HepG2 (cell line): Measurements from ENCODE around the gene FDPS. TPM values are rescaled to one million over a fixed set of nuclear protein-coding genes. Genes with fewer than 3 reads are reported as not detected.

ENCODE experiments used
- ATAC-seq: fragments of 200-7000 bp; cut with Tn5 transposase; 3 replicates; pipeline ENCODE4 v1.9.1; 2020; ENCODE audit warnings: mild to moderate bottlenecking, moderate library complexity
- BruUV-seq: library from RNA; stranded (reverse); fragments of 400-500 nt; replicated peaks from 2 replicates; lab custom pipeline; 2021; lab: Mats Ljungman, UMichigan
- CTCF ChIA-PET: fragments of 300-600 bp; formaldehyde crosslinking; extraction: SDS; loops from one replicate; lab custom pipeline; 2021; ENCODE audit warnings: low total read pairs, inconsistent platforms, low intra/inter-chr PET ratio; lab: Yijun Ruan, JAX
- POLR2A ChIA-PET: fragments of 350-600 bp; sonication (Branson Sonifier 250); formaldehyde crosslinking; loops from one replicate; lab custom pipeline; 2020; ENCODE audit warnings: antibody characterized with exemption, inconsistent platforms; lab: Yijun Ruan, JAX
- DNase-seq: peaks from one replicate; pipeline ENCODE4 v3.0.0-alpha.2; 2015; ENCODE audit warnings: low spot score
- FAIRE-seq: peaks from 3 replicates; lab custom pipeline; 2011; peaks lifted over from hg19 to GRCh38; lab: Jason Lieb, UNC
- H2AFZ ChIP-seq: one replicate; pipeline ENCODE4 v1.6.1; 2011; ENCODE audit warnings: low read length, inconsistent platforms
- H3K27ac ChIP-seq: fragments of 300-600 bp; 3 replicates; pipeline ENCODE4 v1.8.0; 2011; ENCODE audit warnings: mixed run types, mild to moderate bottlenecking, mixed read lengths, low read length, inconsistent platforms; ENCODE audit not compliant: insufficient read depth; ENCODE audit errors: extremely low read length
- H3K27me3 ChIP-seq, 2 experiments: fragments of 200-600 bp in 1 of 2; 2 replicates in 1 of 2; 3 replicates in 1 of 2; pipeline versions ENCODE4 v1.6.0 to v1.8.0; 2011; ENCODE audit warnings: low read length in 2 of 2, mild to moderate bottlenecking in 2 of 2, moderate library complexity in 2 of 2, inconsistent platforms in 1 of 2; ENCODE audit not compliant: insufficient read depth in 2 of 2, control insufficient read depth in 1 of 2
- H3K36me3 ChIP-seq, 2 experiments: fragments of 200-600 bp in 1 of 2; replicated peaks in 1 of 2; 2 replicates in 1 of 2; 3 replicates in 1 of 2; pipeline versions ENCODE4 v1.5.1 to v1.8.0; 2011; ENCODE audit warnings: low read length in 2 of 2, inconsistent platforms in 1 of 2; ENCODE audit not compliant: insufficient read depth in 2 of 2, control insufficient read depth in 1 of 2
- H3K4me1 ChIP-seq: 2 replicates; pipeline ENCODE4 v1.5.1; 2012; ENCODE audit warnings: low read length, inconsistent platforms; ENCODE audit not compliant: insufficient read depth
- H3K4me2 ChIP-seq: 2 replicates; pipeline ENCODE4 v1.6.0; 2011; ENCODE audit warnings: low read depth, low read length, inconsistent platforms
- H3K4me3 ChIP-seq, 3 experiments: fragments of 200-600 bp in 1 of 3; sonication (generic), shearing (Covaris generic) in 1 of 3; replicated peaks in 1 of 3; 2 replicates each; pipeline ENCODE4 v1.5.1; 2011 to 2016; ENCODE audit warnings: low read length in 3 of 3, inconsistent platforms in 2 of 3, low read depth in 2 of 3, mild to moderate bottlenecking in 2 of 3, control low read depth in 1 of 3, mixed read lengths in 1 of 3; ENCODE audit not compliant: insufficient read depth in 1 of 3
- H3K79me2 ChIP-seq: one replicate; pipeline ENCODE4 v1.6.1; 2011; ENCODE audit warnings: low read length, inconsistent platforms; ENCODE audit not compliant: insufficient read depth
- H3K9ac ChIP-seq: 2 replicates; pipeline ENCODE4 v1.6.0; 2011; ENCODE audit warnings: mild to moderate bottlenecking, low read depth, low read length, inconsistent platforms; ENCODE audit not compliant: insufficient read depth
- H3K9me3 ChIP-seq: 2 replicates; pipeline ENCODE4 v1.5.1; 2012; ENCODE audit warnings: mild to moderate bottlenecking, low read length
- H4K20me1 ChIP-seq: 2 replicates; pipeline ENCODE4 v1.6.0; 2011; ENCODE audit warnings: inconsistent platforms, mild to moderate bottlenecking, low read length, moderate library complexity; ENCODE audit not compliant: insufficient read depth
- CEBPZ ChIP-seq: IDR thresholded peaks from 2 replicates; pipeline ENCODE4 v1.6.1; 2012; ENCODE audit warnings: low read length, improper control_type of control experiment
- EHMT2 ChIP-seq: fragments of 200-600 bp; sonication (generic); IDR thresholded peaks from 2 replicates; pipeline ENCODE4 v1.7.0; 2017; ENCODE audit warnings: antibody characterized with exemption, low read depth, low read length, borderline replicate concordance
- HOMEZ ChIP-seq: IDR thresholded peaks from 2 replicates; pipeline ENCODE4 v1.6.1; 2016; ENCODE audit warnings: low read depth
- RBAK ChIP-seq: sonication (generic); formaldehyde crosslinking; IDR thresholded peaks from 2 replicates; pipeline ENCODE4 v1.5.1; 2020; ENCODE audit warnings: mild to moderate bottlenecking, missing genetic modification reagents
- RCOR2 ChIP-seq: IDR thresholded peaks from 2 replicates; pipeline ENCODE4 v1.6.1; 2016; ENCODE audit warnings: missing biosample characterization, missing genetic modification reagents
- ZBTB8A ChIP-seq: sonication (generic); formaldehyde crosslinking; IDR thresholded peaks from 2 replicates; pipeline ENCODE4 v1.4.0; 2020; ENCODE audit warnings: mild to moderate bottlenecking, low read depth, missing genetic modification reagents, borderline replicate concordance
- ZFAT ChIP-seq: sonication (generic); formaldehyde crosslinking; conservative IDR thresholded peaks from 2 replicates; pipeline ENCODE4 v1.8.1; 2023; ENCODE audit warnings: missing genetic modification reagents, inconsistent platforms
- ZNF263 ChIP-seq: sonication (generic); formaldehyde crosslinking; IDR thresholded peaks from 2 replicates; pipeline ENCODE4 v1.4.0; 2020; ENCODE audit warnings: missing genetic modification reagents
- ZNF34 ChIP-seq: sonication (generic); formaldehyde crosslinking; IDR thresholded peaks from 2 replicates; pipeline ENCODE4 v1.4.0; 2020; ENCODE audit warnings: mild to moderate bottlenecking, missing genetic modification reagents, borderline replicate concordance
- ZNF549 ChIP-seq: sonication (generic); formaldehyde crosslinking; IDR thresholded peaks from 2 replicates; pipeline ENCODE4 v1.5.0; 2020; ENCODE audit warnings: missing genetic modification reagents
- ZNF556 ChIP-seq: sonication (generic); formaldehyde crosslinking; IDR thresholded peaks from 2 replicates; pipeline ENCODE4 v1.4.0; 2020; ENCODE audit warnings: mild to moderate bottlenecking, missing genetic modification reagents, borderline replicate concordance
- ZNF773 ChIP-seq: sonication (generic); formaldehyde crosslinking; IDR thresholded peaks from 2 replicates; pipeline ENCODE4 v1.4.0; 2020; ENCODE audit warnings: missing genetic modification reagents, borderline replicate concordance
- ZNF777 ChIP-seq: sonication (generic); formaldehyde crosslinking; IDR thresholded peaks from 2 replicates; pipeline ENCODE4 v1.4.0; 2020; ENCODE audit warnings: missing genetic modification reagents
- WGBS: methylation state at CpG from one replicate; pipeline ENCODE4 v1.1.6; 2017; ENCODE audit warnings: low lambda C conversion rate; 5-methylcytosine and 5-hydroxymethylcytosine counted together
- in situ Hi-C: cut with HindIII; loops from 2 replicates; pipeline ENCODE4 v1.10.0; 2017; ENCODE audit warnings: low pct_unique_long_range_greater_than_20kb; ENCODE audit not compliant: extremely low pct_ligation_motif_present
- intact Hi-C: fragments of 100-400 bp; cut with micrococcal nuclease; formaldehyde crosslinking; loops from one replicate; pipeline ENCODE4 v1.10.0; 2022; ENCODE audit not compliant: unreplicated experiment
- polyA plus RNA-seq, 8 experiments: library from polyadenylated mRNA; depleted of rRNA in 3 of 8; stranded (reverse) in 7 of 8; unstranded in 1 of 8; fragments of >200 nt; fragmentation: Illumina TruSeq in 4 of 8; extraction: Trizol in 4 of 8; gene quantifications; 2 replicates each; pipeline versions ENCODE4 v1.2.1 to v1.2.3, GENCODE V29; 2011 to 2016; ENCODE audit warnings: low read depth in 4 of 8, missing spikeins in 1 of 8, mixed read lengths in 1 of 8; ENCODE audit not compliant: insufficient read depth in 1 of 8
- total RNA-seq, 5 experiments: library from RNA; depleted of rRNA; stranded (reverse); fragments of >200 nt; fragmentation: Illumina TruSeq; extraction: Trizol; gene quantifications; 2 replicates each; pipeline ENCODE4 v1.2.3, GENCODE V29; 2016; ENCODE audit warnings: low read depth in 1 of 5
- TF ChIP-seq, protein P1 (sequence below): fragments of 450-650 bp; IDR thresholded peaks from 2 replicates; pipeline ENCODE4 v1.6.1; 2017; ENCODE audit warnings: mild to moderate bottlenecking

Gene FDPS
- total and polyA plus RNA-seq, 2 of the 13 experiments (the other 11 are each of a cell fraction or from before 2014, with no cell fraction given): 264 to 519 TPM

DNA sequence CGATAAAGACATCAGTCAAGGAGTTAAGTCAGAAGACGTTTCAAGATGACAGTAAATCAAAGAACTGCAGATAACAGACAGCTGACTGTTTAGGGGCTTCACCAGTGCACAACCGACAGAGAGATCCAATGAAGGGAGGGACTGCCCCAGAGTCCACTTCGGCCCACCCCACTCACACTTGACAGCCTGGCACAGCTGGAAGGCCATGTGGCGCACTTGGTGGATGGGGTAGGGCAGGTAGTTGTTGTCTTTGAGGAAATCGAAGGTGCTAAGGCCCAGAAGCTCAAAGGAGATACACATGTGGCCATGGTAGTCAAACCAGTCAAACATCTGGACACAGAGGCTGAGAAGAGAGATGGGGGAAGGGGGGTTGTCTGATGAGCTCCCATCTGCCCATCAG, 42.1 kb upstream of the FDPS start:
- POLR2A ChIA-PET: interaction anchor here (1.3 to 4.7 kb wide), 3 partner anchors 10 to 58 kb away, joined by 3 to 14 read pairs (median 10); partner anchors contain the start of gene HCN3
- no peak overlapping the region for H3K4me3 ChIP-seq
- H3K9me3 ChIP-seq: no peaks in the 10 kb centered on the region
- WGBS: 92% methylated on average over 6 of the region's 6 CpGs
- FAIRE-seq (no peak), DNase-seq (no peak), ATAC-seq (no peak)
- H3K79me2 ChIP-seq: peaks cover 18% of the 10 kb centered on the region
- H2AFZ ChIP-seq: no peak overlapping the region
- CTCF ChIA-PET: no interaction called here
- no TSS peak for BruUV-seq
- intact Hi-C loops: no loop called here
- H3K27ac ChIP-seq: no peak overlapping the region
- H3K27me3 ChIP-seq: no peaks in the 10 kb centered on the region; a peak in 1 of 5 replicates
- in situ Hi-C loops: no loop called here
- no peak overlapping the region for H3K4me2 ChIP-seq
- H3K9ac ChIP-seq: no peak overlapping the region
- peaks cover 12% of the 10 kb centered on the region for H3K4me1 ChIP-seq
- TF ChIP-seq EHMT2: no peak
- TF ChIP-seq RCOR2 (CRISPR knock-in tag): no peak
- TF ChIP-seq, protein P1, sequence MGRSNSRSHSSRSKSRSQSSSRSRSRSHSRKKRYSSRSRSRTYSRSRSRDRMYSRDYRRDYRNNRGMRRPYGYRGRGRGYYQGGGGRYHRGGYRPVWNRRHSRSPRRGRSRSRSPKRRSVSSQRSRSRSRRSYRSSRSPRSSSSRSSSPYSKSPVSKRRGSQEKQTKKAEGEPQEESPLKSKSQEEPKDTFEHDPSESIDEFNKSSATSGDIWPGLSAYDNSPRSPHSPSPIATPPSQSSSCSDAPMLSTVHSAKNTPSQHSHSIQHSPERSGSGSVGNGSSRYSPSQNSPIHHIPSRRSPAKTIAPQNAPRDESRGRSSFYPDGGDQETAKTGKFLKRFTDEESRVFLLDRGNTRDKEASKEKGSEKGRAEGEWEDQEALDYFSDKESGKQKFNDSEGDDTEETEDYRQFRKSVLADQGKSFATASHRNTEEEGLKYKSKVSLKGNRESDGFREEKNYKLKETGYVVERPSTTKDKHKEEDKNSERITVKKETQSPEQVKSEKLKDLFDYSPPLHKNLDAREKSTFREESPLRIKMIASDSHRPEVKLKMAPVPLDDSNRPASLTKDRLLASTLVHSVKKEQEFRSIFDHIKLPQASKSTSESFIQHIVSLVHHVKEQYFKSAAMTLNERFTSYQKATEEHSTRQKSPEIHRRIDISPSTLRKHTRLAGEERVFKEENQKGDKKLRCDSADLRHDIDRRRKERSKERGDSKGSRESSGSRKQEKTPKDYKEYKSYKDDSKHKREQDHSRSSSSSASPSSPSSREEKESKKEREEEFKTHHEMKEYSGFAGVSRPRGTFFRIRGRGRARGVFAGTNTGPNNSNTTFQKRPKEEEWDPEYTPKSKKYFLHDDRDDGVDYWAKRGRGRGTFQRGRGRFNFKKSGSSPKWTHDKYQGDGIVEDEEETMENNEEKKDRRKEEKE: no peak
- TF ChIP-seq ZNF34 (CRISPR knock-in tag): no peak
- no peak for TF ChIP-seq ZNF773 (CRISPR knock-in tag)
- TF ChIP-seq ZNF556 (CRISPR knock-in tag): no peak
- no peak for TF ChIP-seq ZNF263
- TF ChIP-seq ZNF777 (CRISPR knock-in tag): no peak
- no peak for TF ChIP-seq ZBTB8A
- TF ChIP-seq ZNF549 (CRISPR knock-in tag): no peak
- TF ChIP-seq CEBPZ: no peak
- TF ChIP-seq HOMEZ (CRISPR knock-in tag): no peak
- TF ChIP-seq RBAK (CRISPR knock-in tag): no peak
- no peak for TF ChIP-seq ZFAT (CRISPR knock-in tag)
- H4K20me1 ChIP-seq: no peaks in the 10 kb centered on the region
- H3K36me3 ChIP-seq: peaks cover 32 to 74% of the 10 kb centered on the region in 2 experiments
